Kidney capillary endothelial cell (primary cell): ENCODE data around the gene DNAJB12.
A peak's percentile ranks its signal among the peaks of the same experiment; 100 is the strongest.
"Not testable (repeated sequence)": the region's sequence is repeated elsewhere in the genome, so short reads cannot be mapped to it uniquely, and the experiment has no call there.

Experiments
- DNase-seq: peaks from one replicate; pipeline ENCODE4 v3.0.0-alpha.2; 2018; ENCODE audit warnings: low spot score

The DNAJB12 gene

DNA sequence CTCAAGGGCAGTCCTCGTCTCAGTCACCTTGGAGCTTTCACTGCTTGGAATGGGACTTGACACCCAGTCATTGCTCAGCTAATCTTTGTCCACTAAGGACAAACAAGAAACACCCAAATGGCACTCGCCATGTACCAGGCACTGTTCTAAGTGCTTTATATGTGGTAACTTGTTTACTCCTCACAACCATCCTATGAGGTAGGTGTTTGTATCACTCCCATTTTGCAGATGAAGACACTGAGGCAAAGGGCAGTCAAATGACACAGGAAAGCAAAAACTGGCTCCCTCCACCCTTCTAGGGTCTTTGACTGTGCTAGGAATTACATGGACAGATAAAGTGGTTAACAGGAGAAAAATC lies 24.7 kb downstream of the DNAJB12 start:
- no peak for DNase-seq

DNA sequence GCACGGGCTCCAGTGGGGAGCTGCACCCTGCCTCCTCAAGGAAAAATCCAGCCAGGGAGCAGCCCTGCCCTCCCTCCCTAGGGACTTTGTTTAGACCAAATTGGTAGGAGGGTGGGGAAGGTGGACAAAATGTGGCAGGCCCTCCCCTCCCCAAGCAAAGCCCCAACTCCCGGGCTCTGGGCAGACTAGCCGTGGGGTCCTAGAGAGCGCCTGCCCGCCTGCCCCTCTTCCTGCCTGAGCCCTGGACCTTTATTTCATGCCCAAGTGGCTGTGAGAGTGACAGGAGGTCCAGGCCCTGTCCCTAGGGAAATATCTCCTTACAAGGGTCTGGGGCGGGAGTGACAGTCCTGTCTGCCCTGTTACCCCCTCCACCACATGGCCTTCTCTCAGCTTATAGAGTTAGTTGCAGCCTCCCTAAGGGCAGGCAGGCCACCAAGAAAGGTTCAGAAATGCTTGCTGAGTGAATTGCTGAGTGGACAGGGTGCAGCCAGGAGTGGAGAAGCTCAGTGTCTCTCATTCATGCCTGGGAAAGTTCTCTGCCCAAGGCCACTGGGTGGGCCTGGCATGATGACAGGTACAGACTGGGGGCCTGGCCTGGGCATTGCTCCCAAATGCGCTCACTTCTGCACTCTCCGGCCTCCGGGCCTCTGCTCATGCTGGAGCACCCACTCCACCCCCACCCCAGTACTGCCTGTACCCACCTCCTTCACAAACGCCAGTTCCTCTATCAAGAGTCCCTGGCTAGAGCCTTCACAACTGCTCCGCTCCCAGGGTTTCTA lies 25.2 kb downstream of the DNAJB12 start:
- DNase-seq: no peak

DNA sequence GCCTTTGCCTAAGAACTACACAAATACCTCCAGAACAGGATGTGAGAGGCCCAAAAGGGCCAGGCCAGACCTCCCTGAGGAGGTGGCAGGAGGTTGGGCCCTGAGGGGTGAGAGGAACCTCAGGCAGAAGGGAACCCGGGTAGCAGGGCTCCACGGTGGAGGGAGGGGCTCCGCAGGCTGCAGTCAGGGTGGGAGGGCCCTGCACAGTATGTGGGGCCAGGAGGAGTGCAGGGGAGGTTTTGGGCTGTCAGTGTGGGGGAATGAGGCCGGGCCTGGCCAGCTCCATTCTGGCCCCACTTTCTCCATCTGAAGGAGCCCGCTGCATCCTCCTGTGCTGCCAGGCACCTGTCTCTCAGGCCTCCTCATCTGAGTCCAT lies 25.9 kb downstream of the DNAJB12 start:
- no peak for DNase-seq

DNA sequence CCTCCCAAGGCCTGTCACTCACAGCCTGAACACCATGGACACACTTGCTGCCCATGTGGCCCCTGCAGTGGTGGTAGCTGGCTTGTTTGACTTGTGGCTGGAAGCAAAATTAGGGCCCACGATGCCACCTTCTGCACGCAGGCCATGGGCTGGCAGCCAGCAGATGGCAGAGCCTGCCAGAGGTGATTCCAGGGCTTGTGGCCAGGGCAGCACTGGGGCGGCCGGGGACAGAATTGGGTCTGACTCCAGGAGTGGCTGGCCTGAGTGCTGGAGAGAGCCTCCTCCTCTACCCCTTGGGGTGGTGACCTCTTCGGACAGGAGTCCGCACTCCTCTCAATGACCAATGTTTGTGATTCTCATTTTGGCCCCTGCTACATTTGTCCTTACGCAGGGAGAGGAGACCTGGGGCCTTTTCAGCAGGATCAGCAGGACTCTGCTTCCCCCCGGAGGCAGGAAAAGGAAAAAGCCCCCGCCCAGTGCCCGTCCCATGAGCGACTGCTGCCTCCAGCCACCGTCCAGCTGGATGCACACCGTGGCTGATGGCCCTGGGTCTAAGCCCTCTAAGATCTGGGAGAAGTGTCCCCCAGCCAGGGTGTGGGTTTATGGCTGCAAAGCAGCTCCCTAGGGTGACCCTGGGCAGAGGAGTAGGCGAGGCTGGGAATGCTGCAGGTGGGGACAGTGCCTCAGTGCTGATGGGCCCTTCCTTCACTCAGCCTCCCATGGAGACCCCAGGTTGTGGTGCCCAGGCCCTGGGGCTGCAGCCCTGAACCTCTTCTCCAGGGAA lies 26.5 kb downstream of the DNAJB12 start:
- peak; percentile 71 for DNase-seq

DNA sequence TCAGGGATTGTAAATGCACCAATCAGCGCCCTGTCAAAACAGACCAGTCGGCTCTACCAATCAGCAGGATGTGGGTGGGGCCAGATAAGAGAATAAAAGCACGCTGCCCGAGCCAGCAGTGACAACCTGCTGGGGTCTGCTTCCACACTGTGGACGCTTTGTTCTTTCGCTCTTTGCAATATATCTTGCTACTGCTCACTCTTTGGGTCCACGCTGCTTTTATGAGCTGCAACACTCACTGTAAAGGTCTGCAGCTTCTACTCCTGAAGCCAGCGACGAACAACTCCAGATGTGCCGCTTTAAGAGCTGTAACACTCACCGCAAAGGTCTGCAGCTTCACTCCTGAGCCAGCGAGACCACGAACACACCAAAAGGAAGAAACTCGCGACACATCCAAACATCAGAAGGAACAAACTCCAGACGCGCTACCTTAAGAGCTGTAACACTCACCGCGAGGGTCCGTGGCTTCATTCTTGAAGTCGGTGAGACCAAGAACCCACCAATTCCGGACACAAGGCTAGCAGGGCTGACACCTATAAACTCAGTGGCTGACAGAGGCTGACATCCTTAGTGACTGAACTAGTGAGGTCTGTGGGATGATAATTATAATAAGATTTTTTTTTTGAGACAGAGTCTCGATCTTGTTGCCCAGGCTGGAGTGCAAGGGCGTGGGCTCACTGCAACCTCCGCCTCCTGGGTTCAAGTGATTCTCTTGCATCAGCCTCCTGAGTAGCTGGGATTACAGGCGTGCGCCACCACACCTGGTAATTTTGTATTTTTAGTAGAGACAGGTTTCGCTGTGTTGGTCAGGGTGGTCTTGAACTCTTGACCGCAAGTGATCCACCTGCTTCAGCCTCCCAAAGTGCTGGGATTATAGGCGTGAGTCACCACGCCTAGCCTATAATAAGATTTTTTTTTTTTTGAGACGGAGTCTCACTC lies 27.8 kb downstream of the DNAJB12 start:
- not testable (repeated sequence) for DNase-seq

DNA sequence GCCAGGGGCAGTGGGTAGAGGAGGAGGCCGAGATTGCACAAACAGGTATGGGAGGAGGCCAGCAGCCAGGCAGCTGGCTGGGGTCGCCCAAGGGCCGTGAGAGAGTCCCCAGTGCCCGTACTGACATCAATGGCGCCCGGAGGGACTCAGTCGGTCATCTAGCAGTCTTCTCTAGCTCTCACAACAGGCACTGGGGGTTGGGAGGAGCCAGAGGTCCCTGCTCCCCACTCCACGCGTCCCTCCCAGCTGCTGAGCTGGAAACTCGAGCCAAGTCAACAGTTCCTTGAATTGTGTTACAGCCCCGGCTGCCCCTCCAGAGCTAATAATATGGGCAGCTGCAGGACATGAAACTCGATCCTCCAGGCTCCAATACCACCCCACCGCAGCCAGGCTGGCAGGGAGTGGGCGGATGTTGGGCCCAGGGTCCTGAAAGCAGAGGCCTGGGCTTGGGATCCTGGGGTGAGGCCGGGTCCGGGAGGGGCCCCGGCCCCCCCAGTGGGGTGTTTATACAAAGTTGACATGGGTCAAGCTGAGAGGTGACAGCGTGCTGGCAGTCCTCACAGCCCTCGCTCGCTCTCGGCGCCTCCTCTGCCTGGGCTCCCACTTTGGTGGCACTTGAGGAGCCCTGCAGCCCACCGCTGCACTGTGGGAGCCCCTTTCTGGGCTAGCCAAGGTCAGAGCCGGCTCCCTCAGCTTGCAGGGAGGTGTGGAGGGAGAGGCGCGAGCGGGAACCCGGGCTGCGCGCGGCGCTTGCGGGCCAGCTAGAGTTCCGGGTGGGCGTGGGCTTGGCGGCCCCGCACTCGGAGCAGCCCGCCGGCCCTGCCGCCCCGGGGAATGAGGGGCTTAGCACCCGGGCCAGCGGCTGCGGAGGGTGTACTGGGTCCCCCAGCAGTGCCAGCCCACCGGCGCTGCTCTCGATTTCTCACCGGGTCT lies 29.2 kb downstream of the DNAJB12 start:
- DNase-seq: peak; percentile 86

DNA sequence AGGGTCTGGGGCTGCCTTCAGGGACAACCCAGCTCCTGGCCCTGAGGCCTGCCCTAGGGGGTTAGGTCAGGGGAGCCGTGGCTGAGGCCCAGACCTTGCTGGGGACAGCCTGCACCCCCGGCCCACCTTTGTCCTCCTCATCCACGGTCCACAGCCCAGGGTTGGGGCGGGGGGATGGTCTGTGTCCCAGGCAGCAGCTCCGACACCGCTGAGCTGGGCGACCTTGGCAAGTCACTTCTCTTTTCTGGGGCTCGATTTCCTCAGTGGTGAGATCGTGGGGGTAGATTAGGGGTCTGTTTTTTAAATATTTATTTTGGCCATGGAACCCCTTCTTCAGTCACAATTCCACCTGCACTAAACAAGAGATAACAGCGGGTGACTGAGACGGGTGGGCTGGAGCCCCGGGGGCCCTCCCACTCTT lies 30.9 kb downstream of the DNAJB12 start:
- no peak for DNase-seq

DNA sequence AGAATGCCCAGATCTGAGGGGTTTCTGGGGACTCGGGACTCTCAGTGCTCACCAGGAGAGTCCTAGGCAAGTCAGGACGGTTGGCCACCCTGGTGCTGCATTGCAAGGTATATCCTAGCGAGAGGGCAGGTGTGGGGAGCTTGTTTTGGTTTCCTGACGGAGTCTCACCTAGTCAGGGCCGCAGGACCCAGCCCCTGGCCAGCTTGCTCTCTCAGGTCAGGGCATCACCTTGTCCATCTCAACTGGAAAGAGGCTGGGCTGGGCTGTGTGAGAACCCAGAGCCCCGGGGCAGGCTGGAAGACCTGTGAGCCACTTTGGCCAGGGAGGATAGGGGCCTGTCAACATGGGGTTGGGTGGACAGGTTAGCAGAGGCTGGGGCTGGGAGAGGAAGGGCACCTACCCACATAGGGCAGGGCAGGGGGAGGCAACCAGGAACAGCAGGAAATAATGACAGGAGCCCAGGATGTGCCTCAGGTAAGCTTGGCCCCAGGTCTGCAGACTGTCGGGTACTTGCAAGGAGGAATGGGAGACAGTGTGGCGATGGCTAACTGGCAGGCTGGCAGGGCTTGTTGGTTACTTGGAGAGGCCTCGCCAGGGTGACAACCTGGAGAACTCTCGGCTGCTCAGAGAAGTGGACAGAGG lies 31.5 kb downstream of the DNAJB12 start:
- no peak for DNase-seq

DNA sequence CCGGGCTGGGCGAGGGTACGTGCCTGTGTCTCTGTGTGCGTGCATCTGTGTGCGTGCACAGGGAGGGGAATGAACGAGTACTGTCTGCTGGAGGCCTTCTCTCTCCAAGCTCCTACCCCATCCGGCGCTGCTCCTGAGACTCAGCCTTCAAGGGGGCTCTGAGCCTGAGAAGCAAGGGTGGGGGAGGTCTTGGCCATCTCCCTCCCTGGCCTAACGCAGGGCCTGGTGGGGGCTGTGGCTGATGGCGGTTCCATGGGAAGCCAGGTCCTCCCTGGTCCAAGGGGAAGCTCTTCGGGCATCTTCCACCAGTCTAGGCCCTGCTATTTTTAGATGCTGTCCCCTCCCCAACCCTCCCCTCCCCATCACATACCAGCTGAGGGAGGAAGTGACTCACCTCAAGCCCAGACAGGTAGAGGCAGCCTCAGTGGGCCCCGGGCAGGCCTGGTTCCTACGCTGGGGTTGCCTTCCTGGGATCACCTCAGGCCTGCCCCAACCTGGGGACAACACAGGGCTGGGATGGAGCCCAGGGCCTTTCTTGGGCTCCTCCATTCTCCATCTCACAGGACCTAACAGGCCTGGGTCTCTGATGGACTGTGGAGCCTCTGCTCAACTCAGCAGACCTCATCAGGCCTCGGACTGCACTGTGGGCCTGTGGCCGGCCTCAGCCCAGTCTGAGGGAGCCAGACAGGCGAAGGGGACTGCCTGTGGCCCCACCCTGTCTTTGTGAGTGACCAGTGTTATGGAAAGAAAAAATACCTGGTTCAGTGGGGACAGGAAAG lies 32.2 kb downstream of the DNAJB12 start:
- no peak for DNase-seq

DNA sequence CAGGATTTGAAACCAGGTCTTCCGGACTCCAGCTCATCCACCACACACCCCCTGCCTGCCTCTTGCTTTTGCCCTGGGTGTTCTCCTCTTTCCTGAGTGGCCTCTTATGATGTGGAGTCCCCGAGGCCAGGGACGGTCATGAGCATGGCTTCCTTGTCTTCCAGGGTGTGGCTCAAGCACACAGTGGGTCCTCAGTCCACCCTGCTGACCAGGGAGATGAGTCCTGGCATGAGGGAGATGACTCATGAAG lies 32.8 kb downstream of the DNAJB12 start:
- no peak for DNase-seq

DNA sequence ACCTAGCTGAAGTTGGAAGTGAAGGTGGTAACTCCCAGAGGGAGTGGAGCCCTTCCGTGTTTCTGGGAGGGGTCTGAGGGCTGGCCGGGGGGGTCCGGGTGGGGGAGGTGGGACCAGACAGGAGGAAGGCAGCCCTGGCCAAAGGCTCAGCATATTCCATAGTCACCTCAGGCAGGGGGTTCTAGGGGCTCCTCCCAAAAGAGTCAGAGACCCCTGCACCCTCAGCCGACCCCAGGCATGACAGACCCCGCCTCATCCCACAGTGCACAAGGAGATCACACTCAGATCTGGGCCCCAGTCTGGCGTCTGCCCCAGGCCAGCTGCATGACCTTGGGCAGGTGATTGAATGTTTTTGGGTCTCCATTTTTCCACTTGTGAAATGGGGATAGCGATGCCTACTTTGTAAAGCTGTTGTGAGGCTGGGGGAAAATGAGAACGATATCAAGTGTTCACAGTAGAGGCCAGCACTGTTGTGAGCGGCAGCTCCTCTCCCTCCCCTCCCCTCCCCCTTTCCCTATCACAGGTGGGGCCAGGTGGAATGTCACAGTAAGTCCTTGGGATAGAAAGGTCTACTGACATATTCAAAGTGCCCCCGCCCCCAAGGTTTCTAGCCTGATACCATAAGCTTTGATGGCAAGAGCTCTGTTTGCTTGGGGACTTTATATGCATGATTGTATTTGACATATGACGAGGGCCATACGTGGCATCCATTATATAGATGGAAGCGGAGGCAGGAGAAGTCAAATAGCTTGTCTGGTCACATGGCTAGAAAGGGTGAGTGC lies 33.3 kb downstream of the DNAJB12 start:
- no peak for DNase-seq

DNA sequence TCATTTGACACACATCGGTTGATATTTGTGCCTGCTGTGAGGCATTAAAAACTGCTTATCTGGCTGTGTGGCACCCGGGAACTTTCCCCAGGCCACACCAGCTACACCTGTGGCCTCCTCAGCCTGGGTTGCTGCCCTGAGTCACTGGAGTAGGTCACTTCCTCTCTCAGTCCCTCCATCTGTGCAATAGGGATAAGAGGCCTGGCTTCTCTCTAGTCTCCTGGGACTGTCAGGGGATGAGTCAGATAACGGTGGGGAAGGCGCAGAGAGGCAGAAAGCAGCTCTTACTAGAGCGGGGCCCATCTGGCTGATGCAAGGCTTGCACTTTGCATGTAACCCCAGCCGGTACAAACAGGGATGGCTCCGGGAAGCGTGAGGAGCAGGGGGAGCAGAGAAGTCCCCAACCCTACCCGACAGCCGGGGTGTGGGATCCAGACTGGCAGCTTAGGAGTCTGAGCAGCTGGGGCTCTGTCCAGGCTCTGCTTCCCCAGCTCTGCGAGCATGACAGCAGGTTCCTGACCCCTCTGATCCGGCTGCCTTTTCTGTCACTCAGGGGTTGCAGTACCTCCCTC lies 34.0 kb downstream of the DNAJB12 start:
- DNase-seq: peak; percentile 98

DNA sequence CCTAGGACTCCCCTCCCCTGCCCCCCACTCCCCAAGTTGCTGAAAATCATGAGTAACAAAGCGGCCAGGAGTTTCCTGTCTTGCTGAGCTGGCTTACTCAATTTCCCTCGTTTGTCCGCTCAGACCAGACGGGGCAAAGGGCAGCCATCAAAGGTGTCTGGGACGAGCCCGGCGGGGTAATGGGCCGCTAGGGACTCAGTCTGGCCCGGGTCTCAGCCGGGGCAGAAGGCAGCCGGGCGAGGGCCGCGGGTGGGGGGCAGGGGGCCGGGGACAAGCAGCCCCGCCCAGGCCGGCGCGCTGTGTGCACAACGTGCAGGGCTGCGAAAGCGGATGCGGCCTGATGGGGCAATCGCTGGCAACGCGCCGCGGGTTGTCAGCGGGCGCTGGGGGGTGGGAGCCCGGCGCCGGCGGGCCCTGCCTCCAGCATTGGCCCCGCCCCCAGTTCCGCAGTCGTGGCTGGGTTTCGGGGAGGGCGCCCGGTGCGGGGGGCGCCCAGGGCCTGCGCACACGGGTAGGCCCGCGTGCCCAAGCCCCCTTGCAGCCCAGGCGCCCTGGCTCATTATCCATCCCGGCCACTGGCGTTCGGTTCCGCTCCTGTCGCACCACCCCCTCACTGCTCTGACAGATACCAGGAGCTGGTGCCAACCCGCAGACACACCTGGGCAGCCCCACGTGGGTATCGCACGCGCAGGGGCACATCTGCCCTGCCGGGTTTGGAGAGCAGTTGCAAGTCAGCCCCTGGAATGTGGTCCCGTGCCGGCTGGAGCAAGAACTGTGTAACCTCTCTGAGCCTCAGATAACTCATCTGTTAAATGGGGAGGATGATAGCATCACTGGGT lies 35.1 kb downstream of the DNAJB12 start:
- DNase-seq: peak; percentile 99

DNA sequence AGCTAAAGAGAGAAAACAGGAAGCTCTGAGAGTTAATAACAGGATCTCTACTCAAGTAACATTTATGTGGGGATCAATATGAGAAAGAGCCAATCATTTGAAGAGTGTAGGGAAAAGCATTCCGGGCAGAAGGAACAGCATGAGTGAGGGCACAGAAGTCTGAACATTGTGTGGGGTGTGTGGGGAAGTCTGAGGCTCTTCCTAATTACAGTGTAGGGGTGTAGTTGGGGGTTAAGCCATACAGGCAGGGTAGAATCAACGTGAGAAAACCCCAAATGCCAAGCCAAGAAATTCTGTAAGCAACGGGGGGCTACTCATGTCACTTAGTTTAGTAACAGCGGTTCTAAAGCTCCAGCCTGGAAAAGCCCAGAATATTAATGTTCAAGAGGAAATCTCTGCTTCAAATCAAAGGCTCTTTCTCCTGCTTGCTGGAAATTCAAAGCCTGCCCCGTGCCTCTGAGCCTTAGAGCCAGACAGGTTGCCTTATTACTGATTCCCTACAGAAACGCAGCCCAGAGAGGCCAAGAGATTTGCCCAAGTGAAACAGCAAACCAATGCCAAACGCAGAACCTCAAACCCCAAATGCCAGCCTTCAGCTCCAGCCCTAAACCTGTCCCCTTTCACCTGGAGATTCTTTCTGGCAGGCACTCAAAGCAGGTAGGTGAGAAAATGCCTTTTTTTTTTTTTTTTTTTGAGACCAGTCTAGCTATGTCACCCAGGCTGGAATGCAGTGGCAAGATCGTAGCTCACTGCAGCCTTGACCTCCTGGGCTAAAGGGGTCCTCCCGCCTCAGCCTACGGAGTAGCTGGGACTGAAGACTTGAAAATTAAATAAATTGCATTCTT lies 36.1 kb downstream of the DNAJB12 start:
- DNase-seq: no peak

DNA sequence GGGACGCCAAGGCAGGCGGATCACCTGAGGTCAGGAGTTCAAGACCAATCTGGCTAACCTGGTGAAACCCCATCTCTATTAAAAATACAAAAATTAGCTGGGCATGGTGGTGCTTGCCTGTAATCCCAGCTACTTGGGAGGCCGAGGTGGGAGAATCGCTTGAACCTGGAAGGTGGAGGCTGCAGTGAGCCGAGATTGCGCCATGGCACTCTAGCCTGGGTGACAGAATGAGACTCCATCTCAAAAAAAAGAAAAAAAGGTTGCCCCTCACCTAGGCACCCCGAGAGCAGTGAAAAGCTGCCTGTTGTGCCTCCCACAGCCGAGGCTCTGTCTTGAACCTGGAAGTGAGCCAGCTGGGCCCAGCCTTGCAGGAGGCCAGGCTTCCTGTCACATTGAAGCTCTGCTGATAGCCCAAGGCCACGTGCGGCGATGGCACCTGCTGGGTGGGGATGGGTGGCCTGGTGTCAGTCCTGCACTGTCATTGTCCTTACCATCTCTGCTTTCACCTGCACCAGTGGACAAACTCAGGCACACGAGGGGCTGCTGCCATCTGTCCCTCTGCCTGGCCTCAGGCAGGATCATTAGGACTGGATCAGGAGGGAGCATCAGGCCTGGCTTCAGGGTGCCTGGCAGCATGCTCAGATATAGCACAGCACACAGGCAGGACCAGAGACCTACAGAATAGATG lies 37.8 kb downstream of the DNAJB12 start:
- peak; percentile 50 for DNase-seq

DNA sequence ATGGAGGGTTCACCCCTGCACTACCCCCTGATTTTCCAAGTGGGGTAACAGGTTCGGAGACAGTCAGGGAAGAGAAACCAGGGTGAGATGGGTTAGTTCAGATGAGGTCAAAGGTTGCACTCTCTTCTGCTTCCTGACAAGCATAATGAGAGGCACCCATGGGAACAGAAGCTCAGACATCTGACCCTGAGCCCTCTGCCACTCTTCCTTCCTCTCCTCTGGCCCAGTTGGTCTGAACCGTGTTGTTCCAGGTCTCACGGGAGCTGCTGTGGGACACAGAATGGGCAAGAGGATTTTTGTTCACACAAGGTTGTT lies 38.4 kb downstream of the DNAJB12 start:
- no peak for DNase-seq
